NCI-H2029 treated with DMSO at 0.1 percent for 48 hours (cell line): Measurements from ENCODE around the gene ARPC5L.
A peak's percentile ranks its signal among the peaks of the same experiment; 100 is the strongest.

ENCODE experiments used
- DNase-seq: peaks from one replicate; lab custom pipeline; 2025; lab: John Stamatoyannopoulos, UW

ARPC5L gene

DNA sequence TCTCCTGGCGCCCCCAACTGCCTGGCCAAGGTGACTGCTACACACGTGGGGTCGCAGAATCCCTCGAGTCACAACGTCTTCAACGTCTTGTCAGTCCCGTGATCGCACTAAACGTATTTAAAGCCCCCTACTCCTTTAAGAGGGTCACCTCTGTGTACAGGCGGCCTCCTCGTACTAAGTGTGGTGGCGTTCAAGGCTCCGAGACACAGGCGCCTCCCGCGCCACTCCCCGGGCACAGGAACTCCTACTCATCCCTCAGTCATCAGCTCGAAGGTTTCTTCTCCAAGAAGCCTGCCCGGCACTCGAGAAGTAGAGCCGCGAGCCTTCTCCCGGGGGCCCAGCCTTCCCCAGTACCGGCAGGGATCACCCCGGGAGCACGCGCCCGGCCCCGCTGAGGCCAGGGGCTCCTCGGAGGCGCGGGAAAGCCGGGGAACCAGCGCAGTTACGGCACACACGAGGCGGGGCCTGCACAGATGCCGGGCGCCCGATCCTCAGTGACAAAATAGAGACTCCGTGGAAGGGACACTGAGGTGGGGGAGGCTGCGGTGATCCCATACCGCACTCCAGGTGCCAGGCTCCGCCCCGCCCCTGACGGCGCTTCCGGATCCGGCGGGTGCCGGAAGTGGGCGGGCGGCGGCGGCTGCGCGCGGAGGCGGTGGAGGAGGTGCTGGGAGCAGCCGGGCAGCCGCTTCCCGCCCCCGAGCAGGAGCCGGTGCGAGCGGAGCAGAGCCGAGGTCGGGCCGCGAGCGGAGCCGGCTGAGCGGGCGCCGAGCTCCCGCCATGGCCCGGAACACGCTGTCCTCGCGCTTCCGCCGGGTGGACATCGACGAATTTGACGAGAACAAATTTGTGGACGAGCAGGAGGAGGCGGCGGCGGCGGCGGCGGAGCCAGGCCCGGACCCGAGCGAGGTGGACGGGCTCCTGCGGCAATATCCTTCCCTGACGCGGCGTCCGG is 6.9 kb downstream of the ARPC5L start:
- DNase-seq: peak; percentile 36

DNA sequence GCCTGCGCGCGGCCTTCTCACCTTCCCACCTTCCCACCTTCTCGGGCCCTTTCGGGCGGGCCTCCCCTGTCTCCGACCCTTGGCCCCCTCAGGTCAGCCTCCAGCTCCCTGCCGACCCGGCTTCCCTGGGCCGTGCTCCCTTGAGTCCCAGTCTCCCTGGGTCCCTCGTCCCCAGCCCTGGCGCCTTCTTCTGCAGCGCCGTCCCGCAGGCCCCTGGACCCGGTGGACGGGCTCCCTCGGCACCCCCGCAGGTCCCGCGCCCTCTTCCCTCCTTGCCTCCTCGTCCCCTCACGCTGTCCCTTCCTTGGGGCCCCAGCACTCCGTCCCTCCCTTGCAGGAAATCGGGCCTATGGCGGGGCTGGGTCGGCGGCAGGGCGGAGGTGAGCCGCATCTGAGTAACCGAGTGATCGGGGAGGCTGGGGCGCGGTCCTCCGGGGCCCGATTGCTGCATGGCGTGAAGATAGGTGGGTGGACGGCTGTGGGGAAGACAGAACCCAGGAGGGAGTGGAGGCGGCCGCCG is 7.6 kb downstream of the ARPC5L start:
- DNase-seq: no peak

DNA sequence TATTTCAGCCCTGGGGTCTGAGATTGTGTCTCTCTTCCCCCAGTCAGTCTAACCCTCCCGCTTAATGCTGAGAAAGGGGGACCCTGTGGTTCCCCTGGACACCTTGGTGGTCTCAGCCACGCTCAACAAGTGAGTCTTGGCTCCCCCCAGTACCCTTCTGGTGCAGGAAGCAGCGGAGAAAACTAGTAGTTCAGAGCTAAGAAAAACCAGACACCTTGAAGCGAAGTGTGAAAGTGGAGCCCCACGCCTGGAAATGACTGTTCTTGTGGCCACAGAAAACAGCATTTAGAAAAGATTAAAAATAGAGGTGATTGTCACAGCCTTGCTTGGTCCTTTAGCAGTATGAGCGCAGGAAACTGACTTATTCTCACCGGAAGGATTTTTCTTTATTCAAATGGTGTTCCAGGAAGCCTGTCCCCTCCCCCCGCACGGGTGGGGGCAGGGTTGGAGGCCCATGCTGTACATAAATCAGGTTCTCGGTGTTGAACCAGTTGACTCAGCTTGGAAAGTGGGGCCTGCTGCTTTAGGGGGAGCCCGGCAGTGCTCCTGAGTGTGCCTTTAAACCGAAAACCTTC is 8.1 kb downstream of the ARPC5L start:
- DNase-seq: no peak

DNA sequence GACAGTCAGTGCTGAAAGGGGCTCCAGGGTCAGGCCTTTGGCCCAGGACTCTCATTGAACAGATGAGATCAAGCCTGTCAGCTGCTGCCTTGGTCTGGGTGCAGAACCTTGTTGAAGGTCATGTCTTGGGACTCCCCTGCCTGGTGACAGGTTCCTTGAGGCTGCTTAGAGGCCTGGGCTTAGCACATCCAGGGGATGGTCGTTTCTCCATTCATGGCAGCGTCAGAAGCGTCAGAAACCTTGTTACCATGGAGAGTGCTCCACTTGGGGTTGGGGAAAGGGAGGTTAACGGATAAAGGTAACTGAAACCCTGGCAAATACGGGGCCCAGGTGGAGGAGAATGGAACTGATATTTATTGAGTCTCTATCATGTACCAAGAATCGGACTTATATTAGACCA is 8.8 kb downstream of the ARPC5L start:
- DNase-seq: no peak

DNA sequence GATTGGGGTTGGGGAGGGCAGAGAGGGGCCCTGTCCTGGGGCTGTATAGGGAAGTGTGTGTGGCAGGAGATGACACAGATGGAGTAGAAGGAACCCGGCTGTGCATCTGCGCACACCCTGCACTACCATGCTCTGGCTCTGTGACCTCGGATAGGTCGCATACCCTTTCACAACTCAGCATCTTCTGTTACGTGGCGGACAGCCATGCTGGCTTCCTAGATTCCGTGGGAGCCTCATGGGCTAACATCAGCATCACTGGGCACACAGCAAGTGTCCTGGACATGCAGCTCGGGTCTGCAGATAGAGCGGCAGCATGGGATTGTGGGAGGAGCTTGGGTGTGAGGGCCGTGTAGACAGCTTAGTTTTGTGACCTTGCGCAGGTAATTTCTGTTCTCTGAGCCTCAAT is 9.2 kb downstream of the ARPC5L start:
- DNase-seq: no peak

DNA sequence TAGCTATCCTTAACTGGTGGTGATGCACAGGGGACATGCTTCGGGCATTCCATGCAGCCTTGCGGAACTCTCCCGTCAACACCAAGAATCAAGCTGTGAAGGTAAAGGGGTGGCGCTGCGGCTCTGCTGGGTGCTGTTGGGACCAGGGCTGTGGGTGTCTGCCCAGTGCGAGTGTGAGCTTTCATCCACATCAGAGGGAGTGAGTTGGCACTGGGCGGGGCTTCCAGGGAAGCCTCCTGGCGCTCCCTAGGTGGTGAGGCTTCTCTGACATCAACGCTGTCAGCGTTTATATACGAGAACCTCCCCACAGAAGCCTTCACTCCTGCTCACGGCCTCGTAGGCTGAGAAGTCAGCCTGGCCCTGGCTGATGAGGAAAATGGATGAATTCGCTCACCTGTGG is 11.7 kb downstream of the ARPC5L start:
- DNase-seq: no peak

DNA sequence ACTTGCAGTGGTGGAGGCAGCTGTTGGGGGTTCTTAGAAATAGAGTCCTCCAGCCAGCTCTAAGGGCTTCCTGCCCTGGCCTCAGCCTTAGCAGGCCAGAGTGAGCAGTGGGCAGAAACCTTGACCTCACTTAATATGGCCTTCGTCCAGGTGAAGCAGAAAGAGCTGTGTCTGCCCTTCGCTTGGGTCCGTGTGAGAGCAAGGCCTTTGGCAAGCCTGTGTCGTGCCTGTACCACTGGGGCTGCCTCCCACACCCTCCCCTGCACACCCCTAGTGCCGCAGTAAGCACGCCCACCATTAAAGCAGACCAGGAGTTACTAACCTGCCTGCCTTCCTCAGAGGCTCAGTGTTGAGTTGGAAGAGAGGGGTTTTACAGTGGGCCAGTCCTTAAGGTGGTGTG is 13.6 kb downstream of the ARPC5L start:
- no peak for DNase-seq

DNA sequence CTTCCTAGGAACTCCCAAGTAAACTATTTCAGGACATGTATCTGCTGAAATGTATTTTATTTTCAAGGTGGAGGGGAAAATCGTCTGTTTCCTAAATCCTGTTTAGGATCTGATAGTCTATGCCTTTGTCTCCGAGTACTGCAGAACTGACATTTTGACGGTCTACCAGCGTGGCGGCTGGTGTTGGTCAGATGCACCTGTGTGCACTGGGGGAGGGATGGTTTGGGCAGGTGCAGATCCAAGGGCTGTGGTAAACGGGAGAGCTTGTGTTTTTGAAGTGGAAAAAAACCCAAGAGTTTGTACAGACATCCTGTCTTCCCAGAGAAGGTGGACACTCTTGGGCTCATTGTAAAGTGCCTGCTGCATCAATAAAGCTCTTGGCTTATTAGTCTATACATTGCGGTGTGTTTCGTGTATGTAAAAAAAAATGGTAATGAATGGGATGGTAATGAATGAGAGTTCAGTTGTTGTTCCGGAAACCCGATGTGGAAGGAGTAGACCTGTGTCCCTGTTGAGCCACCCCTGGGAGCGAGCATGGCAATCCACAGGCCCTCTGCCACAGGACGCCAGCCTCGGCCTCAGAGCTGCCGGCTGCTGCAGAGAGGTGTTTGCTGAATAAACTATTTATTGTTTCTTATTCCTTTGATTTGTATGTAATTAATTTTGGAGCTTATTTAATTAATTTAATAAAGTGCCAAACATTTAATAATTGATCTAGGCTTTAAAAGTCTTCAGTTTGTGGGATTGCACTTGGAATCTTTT is 15.3 kb downstream of the ARPC5L start:
- DNase-seq: no peak

DNA sequence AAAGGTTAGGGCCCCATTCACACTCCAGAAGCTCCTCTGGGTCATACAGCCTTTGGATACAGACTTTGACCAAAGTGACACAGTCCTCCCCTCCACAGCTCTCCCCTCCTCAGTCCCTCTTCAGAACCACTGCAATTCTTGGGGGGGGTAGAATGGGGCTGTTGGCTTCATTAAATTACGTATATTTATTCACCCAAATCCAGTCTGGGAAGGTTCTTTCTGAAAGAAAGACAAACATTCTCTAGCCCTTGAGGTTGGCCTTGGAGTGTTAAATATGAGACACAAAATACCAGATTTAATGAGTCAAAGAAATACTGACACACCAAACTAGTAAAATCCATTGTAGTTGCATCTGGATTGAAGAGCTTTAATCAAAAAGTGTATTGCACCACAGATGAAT is 16.1 kb downstream of the ARPC5L start:
- DNase-seq: no peak

DNA sequence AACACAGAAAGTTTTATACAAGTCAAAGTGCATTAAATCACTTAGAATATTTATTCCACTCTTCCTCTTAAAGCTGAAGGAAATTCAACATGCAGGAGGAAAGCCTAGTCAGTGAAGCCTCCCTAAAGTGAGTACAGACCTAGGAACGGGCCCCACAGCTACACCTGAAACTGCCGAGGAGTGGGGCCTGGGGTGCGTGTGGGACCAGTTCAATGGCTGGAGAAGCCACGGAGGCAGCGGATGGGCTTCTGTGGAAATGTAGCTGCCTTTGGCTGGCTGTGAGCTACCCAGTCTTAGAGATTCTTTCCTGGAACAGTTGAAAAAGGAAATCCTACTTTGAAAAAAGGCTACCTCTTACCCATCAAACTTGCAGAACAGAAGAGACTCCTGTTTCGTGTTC is 16.6 kb downstream of the ARPC5L start:
- no peak for DNase-seq

DNA sequence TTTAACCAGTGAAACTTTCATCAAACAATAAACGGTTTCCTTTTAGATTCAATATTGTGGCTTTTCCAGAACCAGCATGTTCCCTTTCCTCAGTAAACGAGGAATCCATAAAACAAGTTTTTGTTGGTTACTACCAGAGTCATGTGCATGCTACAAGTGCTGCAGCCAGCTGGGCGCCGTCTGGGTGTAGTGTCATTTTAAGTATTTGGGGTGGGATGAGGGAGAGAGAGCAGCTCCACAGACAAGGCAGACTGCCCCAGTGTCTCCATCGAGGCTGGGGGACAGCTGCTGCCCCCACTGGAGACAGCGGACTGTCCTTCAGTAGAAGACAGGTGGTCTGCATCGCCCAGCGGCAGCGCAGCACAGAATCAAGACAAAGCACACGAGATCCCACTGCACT is 17.3 kb downstream of the ARPC5L start:
- no peak for DNase-seq

DNA sequence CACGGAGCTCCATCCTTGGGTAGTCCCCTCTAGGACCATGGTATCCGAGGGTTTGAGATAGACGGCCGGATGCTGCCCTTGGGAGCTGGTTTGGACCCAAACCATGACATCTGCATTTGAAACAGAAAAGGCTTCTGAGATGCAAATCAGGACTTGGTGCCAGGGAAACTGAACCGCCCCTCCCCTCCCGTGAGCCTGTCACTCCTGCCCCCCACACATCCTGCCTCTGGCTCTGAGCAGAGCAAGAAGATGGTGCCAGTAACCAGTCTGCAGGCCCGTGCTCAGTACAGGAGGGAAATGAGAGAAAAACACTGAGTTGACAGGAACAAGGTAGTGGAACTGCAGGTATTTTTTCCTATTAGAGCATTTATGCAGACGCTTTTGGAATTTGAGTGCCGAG is 18.6 kb downstream of the ARPC5L start:
- DNase-seq: no peak

DNA sequence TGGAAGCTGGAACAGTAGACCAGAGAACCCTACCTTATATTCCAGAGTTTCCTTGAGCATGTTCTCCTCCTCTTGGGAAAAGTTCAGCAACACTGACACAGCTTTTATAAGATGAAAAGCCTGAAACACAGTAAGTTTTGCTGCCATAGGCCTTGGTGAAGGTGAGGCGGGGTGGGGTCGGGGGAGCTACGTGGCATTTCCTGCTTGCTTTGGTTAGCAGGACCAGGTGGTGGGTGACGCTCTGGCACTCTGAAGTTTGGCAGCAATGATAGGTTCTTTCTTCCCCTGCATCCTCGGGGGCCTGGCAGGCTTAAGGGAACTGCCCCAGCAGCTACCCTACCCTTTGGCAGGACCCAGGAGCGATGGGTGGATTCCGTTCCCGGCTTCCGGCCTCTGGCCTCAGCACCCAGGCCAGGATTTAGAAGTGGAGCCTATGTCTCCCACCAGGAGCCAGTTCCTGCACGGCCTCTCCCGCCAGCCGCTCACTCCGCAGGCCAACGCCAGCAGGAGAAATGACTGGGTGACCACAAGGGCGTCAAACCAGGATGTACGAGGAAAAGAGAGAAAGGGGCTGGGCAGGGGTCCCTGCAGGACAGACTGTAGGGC is 19.3 kb downstream of the ARPC5L start:
- DNase-seq: no peak

DNA sequence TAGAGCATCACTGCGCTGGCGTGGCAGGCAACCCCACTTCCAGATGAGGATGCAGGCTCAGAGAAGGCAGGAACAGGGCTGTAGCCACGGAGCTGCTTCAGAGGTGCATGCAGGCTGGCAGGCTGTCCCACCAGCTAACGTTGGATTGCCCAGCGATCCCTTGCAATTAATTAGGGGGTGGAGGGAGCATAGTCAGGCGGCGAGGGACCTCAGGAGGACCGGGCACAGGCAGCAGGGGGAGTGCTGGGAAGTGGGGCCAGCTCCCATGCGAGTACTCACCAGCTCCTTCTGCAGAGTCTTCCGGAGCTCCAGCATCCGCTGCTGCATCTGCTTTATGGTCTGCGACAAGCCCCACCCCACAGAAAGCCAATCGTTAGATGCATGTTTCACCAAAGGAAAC is 20.3 kb downstream of the ARPC5L start:
- no peak for DNase-seq

DNA sequence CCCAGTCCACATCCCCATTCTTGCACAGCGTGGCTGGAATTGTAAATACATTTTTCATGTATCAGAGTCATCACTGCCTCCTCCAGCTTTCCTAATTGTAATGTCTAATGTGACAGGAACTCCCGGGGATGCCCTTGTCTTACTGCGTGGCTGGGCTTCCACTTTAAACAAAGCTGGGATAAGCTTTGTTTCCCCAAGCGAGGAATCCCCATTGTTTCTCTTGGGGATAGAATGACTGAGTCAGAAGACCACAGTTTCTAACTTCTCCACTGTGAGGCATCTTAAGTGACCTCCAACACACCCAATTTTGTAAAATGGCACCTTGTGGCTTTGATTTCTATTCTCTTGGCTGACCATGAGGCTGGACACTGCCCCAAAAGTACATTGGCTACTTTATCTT is 22.4 kb downstream of the ARPC5L start:
- DNase-seq: no peak

DNA sequence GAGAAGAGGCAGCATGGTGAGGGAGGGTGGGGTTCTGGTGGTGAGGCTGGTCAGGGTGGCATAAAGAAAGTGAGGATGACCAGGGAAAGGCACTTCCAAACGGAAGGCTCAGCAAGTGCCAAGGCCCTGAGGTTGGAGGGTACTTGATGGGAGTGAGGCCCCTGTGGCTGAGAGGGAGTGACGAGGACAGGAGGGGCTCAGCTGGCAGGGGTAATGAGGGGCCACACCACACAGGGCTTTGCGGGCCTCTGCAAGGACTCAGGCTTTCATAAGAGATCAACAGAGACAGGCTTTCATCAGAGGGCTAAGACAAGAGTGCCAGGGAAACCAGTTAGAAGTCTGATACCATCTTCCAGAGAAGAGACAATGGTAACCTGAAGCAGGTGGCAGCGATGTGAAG is 23.6 kb downstream of the ARPC5L start:
- no peak for DNase-seq

DNA sequence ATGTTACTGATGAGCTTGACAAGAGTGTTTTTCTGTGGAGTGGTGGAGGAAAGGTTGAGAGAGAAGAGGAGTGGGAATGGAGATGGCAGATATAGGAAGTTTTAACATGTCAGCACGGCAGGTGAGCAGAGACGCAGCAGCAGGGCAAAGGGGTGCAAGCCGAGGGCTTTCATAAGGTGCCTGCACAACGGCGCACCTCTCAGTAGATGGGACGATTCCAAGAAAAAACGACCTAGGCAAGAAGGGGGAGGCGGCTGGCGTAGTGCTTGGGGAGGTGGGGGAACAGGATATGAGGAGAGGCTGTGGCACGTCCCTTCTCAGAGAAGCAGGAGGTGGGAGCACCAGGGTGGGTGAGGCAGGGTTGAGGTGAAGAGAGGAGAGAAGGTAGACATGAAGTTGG is 24.5 kb downstream of the ARPC5L start:
- DNase-seq: no peak

DNA sequence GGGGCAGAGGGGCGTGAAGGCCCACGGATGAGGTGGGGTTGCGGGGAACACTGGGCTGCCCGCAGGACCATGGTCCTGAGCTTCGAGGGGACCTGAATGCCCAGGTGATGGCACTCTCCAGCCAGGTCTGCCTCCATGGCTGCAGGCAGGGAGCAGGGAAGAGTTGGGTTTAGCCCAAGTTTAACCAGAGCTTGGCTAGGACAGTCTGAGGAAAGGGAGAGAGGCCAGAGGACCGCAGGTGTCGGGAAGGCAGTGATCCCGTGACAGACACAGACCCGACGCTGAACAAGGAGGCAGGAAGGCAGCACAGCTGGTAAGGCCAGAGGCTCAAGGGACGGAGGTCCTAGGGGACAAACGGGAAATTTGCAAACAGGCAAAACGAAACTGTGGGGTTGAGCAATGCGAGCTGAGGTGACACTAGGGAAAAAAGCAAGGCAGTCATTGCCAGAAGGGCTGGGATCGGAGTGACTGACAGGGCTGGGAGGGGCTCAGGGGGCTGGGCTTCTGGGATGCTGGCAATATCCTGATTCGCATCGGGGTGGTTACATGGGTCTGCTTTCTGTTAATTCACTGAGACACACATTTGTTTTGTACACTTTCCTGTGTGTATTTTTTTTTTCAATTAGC is 25.0 kb downstream of the ARPC5L start:
- DNase-seq: no peak

DNA sequence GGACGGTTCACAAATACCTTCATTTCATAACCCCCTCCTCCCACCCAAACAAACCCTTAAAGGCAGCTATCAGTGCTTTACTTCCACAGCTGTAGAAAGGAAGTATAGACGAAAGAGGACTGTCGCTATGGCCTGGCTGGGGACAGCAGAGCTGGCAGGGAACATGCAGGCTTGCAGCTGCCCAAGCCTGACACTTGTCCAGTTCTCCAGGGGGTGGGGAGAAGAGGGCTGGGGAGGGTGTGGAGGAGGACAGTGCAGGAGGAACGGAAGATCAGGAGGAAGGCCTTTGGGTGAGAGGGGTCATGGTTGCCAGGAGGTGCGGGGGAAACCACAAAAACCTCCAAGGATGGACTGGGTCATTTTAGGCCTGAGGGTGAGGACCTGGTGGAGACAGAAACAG is 25.9 kb downstream of the ARPC5L start:
- no peak for DNase-seq

DNA sequence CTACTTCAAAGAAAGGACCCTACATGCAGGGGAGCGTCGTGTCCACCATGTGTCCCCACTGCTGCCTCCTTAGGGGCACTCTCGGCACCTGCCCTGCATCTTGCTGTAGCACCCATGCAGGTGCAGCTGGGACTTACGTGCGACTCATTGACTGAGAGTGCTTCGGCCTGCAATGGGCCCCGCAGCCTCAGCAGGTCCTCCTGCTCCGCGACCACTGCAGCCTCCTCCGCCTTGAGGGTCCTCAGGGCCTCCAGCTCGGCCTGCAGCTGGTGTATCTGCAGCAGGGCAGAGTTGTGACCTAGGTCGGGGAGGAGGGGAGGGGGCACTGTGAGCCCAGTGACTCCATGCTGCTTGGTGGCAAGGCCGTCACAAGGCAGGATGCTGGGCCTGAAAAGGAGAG is 27.1 kb downstream of the ARPC5L start:
- no peak for DNase-seq

DNA sequence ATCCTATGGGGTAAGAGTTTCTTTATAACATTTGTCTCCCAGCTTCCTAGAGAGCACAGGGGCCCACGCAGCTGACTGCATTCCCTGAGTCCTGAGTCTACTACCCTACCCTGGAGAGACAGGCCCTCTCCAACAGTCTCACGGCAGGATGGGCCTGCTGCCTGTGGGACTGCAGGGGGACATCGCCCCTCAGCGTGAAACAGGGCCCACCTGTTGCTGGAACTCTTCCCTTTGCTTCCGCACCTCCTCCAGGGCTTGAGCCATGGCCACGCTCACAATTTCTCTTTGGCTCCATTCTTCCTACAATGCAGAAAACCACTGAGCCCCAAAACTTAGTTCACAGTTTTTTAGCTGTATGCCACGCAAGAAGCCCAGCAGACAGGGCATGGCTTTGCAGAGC is 28.2 kb downstream of the ARPC5L start:
- no peak for DNase-seq
